CD4-positive, CD25-positive, alpha-beta regulatory T cell (primary cell): ENCODE measurements around the gene CFAP46. TPM values are rescaled to one million over a fixed set of nuclear protein-coding genes. Genes with fewer than 3 reads are reported as not detected.

Source experiments
- ATAC-seq, 2 donors: fragments of 150-1000 bp; cut with Tn5 transposase; one replicate each; pipeline ENCODE4 v1.10.0; 2021; ENCODE audit warnings: low read depth in 2 of 2, moderate number of reproducible peaks in 2 of 2, moderate library complexity in 1 of 2
- DNase-seq, 3 donors: peaks; one replicate each; pipeline versions ENCODE4 v3.0.0 to v3.0.0-alpha.2; 2012 to 2022; ENCODE audit warnings: mixed read lengths in 1 of 3
- H3K27ac ChIP-seq: one replicate; pipeline ENCODE4 v1.7.0; 2013; ENCODE audit warnings: mild to moderate bottlenecking, low read length; ENCODE audit not compliant: insufficient read depth, poor library complexity, severe bottlenecking
- H3K27me3 ChIP-seq: one replicate; pipeline ENCODE4 v1.7.0; 2013; ENCODE audit warnings: low read length; ENCODE audit not compliant: control insufficient read depth, insufficient read depth
- H3K36me3 ChIP-seq: one replicate; pipeline ENCODE4 v1.7.0; 2013; ENCODE audit warnings: mild to moderate bottlenecking, low read length, moderate library complexity; ENCODE audit not compliant: control insufficient read depth, insufficient read depth
- H3K4me1 ChIP-seq: 2 replicates; pipeline ENCODE4 v1.7.0; 2013; ENCODE audit warnings: mild to moderate bottlenecking, low read length; ENCODE audit not compliant: insufficient read depth, control insufficient read depth, poor library complexity, severe bottlenecking
- H3K4me3 ChIP-seq: one replicate; pipeline ENCODE4 v1.7.0; 2013; ENCODE audit warnings: low read depth, mild to moderate bottlenecking, low read length, moderate library complexity
- H3K9me3 ChIP-seq, 2 experiments: 1 replicate in 1 of 2; 2 replicates in 1 of 2; pipeline ENCODE4 v1.7.0; 2013; ENCODE audit warnings: low read length in 2 of 2, mild to moderate bottlenecking in 1 of 2, moderate library complexity in 1 of 2; ENCODE audit not compliant: control insufficient read depth in 2 of 2
- H3K27ac Mint-ChIP-seq, 3 donors: one replicate each; pipeline ENCODE4 v1.8.0; 2020 to 2022; ENCODE audit warnings: mild to moderate bottlenecking in 3 of 3, mixed read lengths in 3 of 3, moderate library complexity in 2 of 3
- H3K27me3 Mint-ChIP-seq: one replicate; pipeline ENCODE4 v1.8.0; 2022; ENCODE audit warnings: mild to moderate bottlenecking, mixed read lengths
- H3K36me3 Mint-ChIP-seq: one replicate; pipeline ENCODE4 v1.8.0; 2020; ENCODE audit warnings: mixed read lengths
- H3K4me1 Mint-ChIP-seq, 4 donors: one replicate each; pipeline ENCODE4 v1.8.0; 2020 to 2022; ENCODE audit warnings: mixed read lengths in 4 of 4, mild to moderate bottlenecking in 1 of 4
- H3K4me3 Mint-ChIP-seq, 4 donors: one replicate each; pipeline ENCODE4 v1.8.0; 2020 to 2022; ENCODE audit warnings: mild to moderate bottlenecking in 4 of 4, mixed read lengths in 4 of 4, moderate library complexity in 3 of 4
- H3K9me3 Mint-ChIP-seq, 7 donors: one replicate each; pipeline ENCODE4 v1.8.0; 2020 to 2022; ENCODE audit warnings: mixed read lengths in 7 of 7, mild to moderate bottlenecking in 3 of 7, moderate library complexity in 2 of 7
- polyA plus RNA-seq, 4 donors: library from polyadenylated mRNA; unstranded; fragments of 300-500 nt; fragmentation: Illumina TruSeq; gene quantifications; one replicate each; pipeline ENCODE4 v1.2.3, GENCODE V29; 2021
- total RNA-seq: library from RNA; stranded (reverse); gene quantifications from one replicate; pipeline ENCODE4 v1.2.3, GENCODE V29; 2022

The CFAP46 gene
- total and polyA plus RNA-seq, 5 donors from 2014 or later: not detected

GRCh38 chr10:132867801-132868644 lies 74.3 kb downstream of the CFAP46 start:
- ATAC-seq (no peak), DNase-seq (no peak)
- no peaks in the 10 kb centered on the region for H3K36me3 ChIP-seq
- H3K9me3 Mint-ChIP-seq: peaks cover 0 to 1% (median 0%) of the 10 kb centered on the region in 7 donors
- H3K27ac ChIP-seq: no peak overlapping the region
- H3K27me3 Mint-ChIP-seq: no peaks in the 10 kb centered on the region
- no peaks in the 10 kb centered on the region for H3K9me3 ChIP-seq
- H3K27ac Mint-ChIP-seq: no peak overlapping the region
- H3K4me1 Mint-ChIP-seq: peaks cover 0 to 5% (median 0%) of the 10 kb centered on the region in 4 donors
- no peaks in the 10 kb centered on the region for H3K4me1 ChIP-seq
- H3K4me3 ChIP-seq: no peak overlapping the region
- H3K27me3 ChIP-seq: no peaks in the 10 kb centered on the region
- H3K4me3 Mint-ChIP-seq: no peak overlapping the region
- no peaks in the 10 kb centered on the region for H3K36me3 Mint-ChIP-seq

DNA sequence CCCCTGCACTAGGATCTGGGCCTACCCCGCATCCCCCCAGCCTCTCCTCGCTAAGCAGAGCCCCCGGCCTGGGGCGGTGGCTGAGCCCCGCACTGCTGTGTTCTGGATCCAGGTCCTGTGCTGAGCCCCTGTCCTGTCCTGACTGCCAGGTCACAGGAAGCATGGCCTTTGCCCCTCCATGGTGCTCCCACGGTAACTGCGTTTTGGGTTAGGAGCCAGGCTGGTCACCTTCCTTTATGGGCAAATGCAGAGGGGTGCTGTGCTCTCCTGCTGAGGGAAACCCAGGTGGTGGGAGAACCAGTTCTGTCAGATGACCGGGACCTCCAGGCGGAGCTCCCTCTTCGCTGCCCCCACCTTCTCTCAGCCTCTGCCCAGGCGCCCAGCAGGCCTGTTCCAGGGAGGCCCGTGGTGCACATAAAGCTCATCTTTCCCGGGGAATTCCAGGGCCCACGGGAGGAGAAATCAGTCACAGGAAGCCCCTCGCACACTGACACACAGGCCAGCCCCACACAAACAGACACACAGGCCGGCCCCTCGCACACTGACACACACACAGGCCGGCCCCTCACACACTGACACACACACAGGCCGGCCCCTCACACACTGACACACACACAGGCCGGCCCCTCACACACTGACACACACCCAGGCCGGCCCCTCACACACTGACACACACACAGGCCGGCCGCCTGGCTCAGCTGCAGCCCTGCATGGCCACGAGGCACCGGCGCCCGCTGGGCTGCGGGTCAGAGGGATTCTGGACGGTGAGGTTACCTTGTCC lies 75.6 kb downstream of the CFAP46 start:
- Histone ChIP-seq H3K4me1 (no peaks in the 10 kb centered on the region), H3K36me3 (no peaks in the 10 kb centered on the region), H3K9me3 (no peaks in the 10 kb centered on the region), H3K27me3 (no peaks in the 10 kb centered on the region), H3K27ac (no peak overlapping the region), H3K4me3 (no peak overlapping the region)
- no peak overlapping the region for H3K4me3 Mint-ChIP-seq
- H3K9me3 Mint-ChIP-seq: peaks cover 0 to 1% (median 0%) of the 10 kb centered on the region in 7 donors
- no peak for ATAC-seq
- H3K4me1 Mint-ChIP-seq: peaks cover 0 to 9% (median 0%) of the 10 kb centered on the region in 4 donors
- no peaks in the 10 kb centered on the region for H3K36me3 Mint-ChIP-seq
- DNase-seq: no peak
- H3K27me3 Mint-ChIP-seq: no peaks in the 10 kb centered on the region
- H3K27ac Mint-ChIP-seq: no peak overlapping the region

- Mint-ChIP-seq H3K4me3 (no peak overlapping the region), H3K36me3 (no peaks in the 10 kb centered on the region), H3K27ac (no peak overlapping the region), H3K9me3 (peaks cover 0 to 1% (median 0%) of the 10 kb centered on the region in 7 donors), H3K27me3 (no peaks in the 10 kb centered on the region), H3K4me1 (peaks cover 0 to 9% (median 0%) of the 10 kb centered on the region in 4 donors)
- Histone ChIP-seq H3K27ac (no peak overlapping the region), H3K9me3 (no peaks in the 10 kb centered on the region), H3K4me1 (no peaks in the 10 kb centered on the region), H3K27me3 (no peaks in the 10 kb centered on the region), H3K36me3 (no peaks in the 10 kb centered on the region), H3K4me3 (no peak overlapping the region)
- DNase-seq (no peak), ATAC-seq (peak in 1 of 2 donors; percentile 10)
These were observed 76.3 kb downstream of the CFAP46 start for GRCh38 chr10:132865851-132866600.

DNA sequence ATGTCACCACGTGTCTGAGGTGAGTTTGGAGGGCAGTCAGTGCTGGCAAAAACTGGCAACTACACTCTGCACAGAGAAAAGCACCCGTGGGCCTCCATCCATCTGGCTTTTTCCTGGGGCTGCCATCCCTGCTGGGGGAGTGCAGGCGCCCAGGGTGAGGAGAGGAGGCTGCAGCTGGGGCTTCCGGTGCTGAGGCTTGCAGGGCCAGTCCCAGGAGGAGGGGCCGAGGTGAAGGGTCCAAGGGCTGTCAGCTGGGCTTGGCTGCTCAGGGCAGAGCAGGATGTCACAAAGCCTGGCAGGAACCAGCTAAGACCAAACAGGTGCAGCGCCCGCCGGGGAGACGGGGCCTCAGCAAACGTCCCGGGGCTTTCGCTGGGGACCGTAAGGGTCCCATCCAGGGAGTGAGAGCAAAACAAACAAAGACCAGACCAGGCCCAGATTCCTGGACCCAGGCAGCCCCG lies 77.2 kb downstream of the CFAP46 start:
- ATAC-seq (no peak), DNase-seq (no peak)
- H3K27ac ChIP-seq: no peak overlapping the region
- Mint-ChIP-seq H3K4me1 (peaks cover 0 to 9% (median 0%) of the 10 kb centered on the region in 4 donors), H3K27ac (no peak overlapping the region), H3K9me3 (peaks cover 0 to 1% (median 0%) of the 10 kb centered on the region in 7 donors), H3K27me3 (no peaks in the 10 kb centered on the region), H3K36me3 (no peaks in the 10 kb centered on the region), H3K4me3 (no peak overlapping the region)
- no peak overlapping the region for H3K4me3 ChIP-seq
- H3K27me3 ChIP-seq: no peaks in the 10 kb centered on the region
- H3K9me3 ChIP-seq: no peaks in the 10 kb centered on the region
- no peaks in the 10 kb centered on the region for H3K4me1 ChIP-seq
- H3K36me3 ChIP-seq: no peaks in the 10 kb centered on the region

DNA sequence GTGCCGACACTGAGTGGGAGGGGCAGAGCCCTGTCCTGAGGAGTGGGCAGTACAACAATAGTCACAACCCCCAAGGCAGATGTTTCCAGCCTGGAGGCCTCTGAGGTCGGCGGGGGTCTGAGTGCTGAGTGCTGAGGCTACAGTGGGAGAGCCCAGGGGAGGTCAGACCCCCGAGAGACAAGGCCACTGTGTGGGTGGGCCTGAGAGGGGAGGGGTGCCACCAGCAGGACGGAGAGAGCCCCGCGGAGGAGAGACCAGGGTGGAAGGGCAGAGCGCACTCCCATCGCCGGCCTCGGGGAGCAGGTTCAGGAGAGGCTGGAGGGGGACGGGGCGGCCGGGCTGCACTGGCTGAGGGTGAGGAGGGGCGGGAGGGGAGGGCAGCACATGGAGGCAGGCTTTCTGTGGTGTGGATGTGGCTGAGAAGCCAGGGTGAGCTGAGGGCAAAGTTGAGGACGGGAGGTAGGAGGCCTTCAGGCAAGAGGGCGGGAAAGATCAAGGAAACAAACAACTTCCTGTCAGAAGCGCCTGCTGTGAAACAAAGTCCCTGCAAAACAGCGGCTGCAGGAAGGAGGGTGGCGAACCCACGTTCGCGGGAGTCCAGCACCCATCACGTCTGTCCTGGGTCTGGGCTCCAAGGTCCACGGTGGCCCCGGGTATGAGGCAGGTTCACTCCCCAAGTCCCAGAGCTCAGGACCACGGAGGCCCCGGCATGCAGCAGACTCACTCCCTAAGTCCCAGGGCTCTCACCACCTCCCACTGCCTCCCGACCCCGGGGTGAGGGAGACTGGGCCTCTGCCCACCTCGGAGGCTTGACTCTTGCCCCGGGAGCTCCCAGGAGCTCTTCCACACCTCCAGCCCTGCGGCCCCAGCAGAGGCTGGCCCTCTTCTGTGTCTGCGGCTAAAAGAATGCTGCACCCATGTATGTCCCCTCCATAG lies 79.6 kb downstream of the CFAP46 start:
- H3K27ac Mint-ChIP-seq: no peak overlapping the region
- H3K36me3 ChIP-seq: no peaks in the 10 kb centered on the region
- no peaks in the 10 kb centered on the region for H3K9me3 ChIP-seq
- no peaks in the 10 kb centered on the region for H3K4me1 ChIP-seq
- no peaks in the 10 kb centered on the region for H3K27me3 Mint-ChIP-seq
- no peak for DNase-seq
- no peak overlapping the region for H3K27ac ChIP-seq
- ATAC-seq: no peak
- H3K36me3 Mint-ChIP-seq: no peaks in the 10 kb centered on the region
- H3K9me3 Mint-ChIP-seq: peaks cover 0 to 1% (median 0%) of the 10 kb centered on the region in 7 donors
- no peak overlapping the region for H3K4me3 Mint-ChIP-seq
- no peaks in the 10 kb centered on the region for H3K27me3 ChIP-seq
- peaks cover 0 to 9% (median 0%) of the 10 kb centered on the region in 4 donors for H3K4me1 Mint-ChIP-seq
- no peak overlapping the region for H3K4me3 ChIP-seq

DNA sequence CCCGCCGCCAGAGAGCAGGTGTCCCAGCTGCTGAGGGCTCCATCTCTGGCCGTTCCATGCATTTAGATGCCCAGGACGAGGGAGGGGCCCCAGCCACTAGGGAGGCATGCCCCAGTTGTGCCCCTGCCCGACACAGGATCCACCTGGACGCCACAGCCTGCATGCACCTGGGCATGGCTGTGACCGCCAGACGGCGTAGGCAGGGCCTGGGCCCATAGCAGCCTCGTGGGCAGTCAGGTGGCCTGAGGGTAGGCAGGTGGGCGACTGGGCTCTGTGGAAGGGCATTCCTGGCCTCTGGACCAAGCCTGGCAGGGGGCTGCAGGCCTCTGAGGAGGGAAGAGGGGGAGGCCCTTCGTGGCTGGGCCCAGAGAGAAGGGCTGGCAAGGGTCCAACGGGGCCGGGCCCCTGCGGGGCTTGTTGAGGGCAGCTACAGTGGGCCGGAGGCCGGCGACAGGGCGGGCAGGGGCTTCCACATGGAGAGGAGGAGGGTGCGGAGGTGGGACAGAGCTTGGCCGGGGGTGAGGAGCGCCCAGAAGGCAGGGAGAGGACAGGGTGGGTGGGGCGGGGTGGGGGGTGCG lies 80.4 kb downstream of the CFAP46 start:
- Histone ChIP-seq H3K9me3 (no peaks in the 10 kb centered on the region), H3K4me1 (no peaks in the 10 kb centered on the region), H3K27me3 (no peaks in the 10 kb centered on the region), H3K4me3 (no peak overlapping the region), H3K27ac (no peak overlapping the region), H3K36me3 (no peaks in the 10 kb centered on the region)
- Mint-ChIP-seq H3K4me3 (no peak overlapping the region), H3K36me3 (no peaks in the 10 kb centered on the region), H3K9me3 (peaks cover 0 to 1% (median 0%) of the 10 kb centered on the region in 7 donors), H3K27ac (no peak overlapping the region), H3K4me1 (peaks cover 0 to 9% (median 0%) of the 10 kb centered on the region in 4 donors), H3K27me3 (no peaks in the 10 kb centered on the region)
- no peak for DNase-seq
- no peak for ATAC-seq
